ENCODE data around the gene SMAP1.

DNA sequence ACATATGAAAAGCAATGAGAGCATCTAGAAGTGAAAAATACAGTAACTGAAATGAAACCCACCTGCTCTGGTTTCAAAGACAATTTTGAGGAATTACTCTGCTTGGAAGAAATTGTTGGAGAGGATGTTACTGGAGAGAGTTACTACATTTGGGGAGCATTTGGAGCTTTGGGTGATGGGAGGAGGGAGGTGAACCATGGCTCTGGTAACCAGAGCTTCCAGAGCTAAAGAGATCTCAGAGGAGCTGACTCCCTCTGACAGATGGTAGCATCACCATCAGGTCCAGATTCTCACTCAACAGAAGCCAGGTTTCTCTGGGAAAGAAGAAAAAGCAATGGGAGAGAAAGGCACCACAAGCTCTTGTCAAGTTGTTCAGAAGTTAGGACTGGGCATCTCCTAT is 42.2 kb upstream of the SMAP1 start:
- TF ChIP-seq CTCF (IDR thresholded peaks at IDR 0.05; ENCODE audit: low read depth, low read length) (no peak), POLR2A (IDR thresholded peaks at IDR 0.05; ENCODE audit: extremely low read depth, insufficient read length) (no peak), MAX (IDR thresholded peaks at IDR 0.05; ENCODE audit: low read depth, low read length) (no peak)

All from NB4 (cell line).